Spinal cord (tissue), 10 donors: Measurements from ENCODE around the gene CLTB. TPM values are rescaled to one million over a fixed set of nuclear protein-coding genes. Genes with fewer than 3 reads are reported as not detected.

Experiments used
- DNase-seq, 6 donors: peaks; one replicate each; pipeline versions ENCODE4 v3.0.0 to v3.0.0-alpha.2; 2013 to 2015; ENCODE audit warnings: low spot score in 6 of 6, low read depth in 4 of 6
- H3K27ac ChIP-seq: one replicate; pipeline ENCODE4 v1.5.1; 2013; ENCODE audit warnings: low read depth, low read length, control low read depth
- H3K27me3 ChIP-seq: one replicate; pipeline ENCODE4 v1.6.1; 2013; ENCODE audit warnings: low read length; ENCODE audit not compliant: control insufficient read depth, insufficient read depth
- H3K36me3 ChIP-seq: one replicate; pipeline ENCODE4 v1.6.1; 2013; ENCODE audit warnings: low read length; ENCODE audit not compliant: control insufficient read depth, insufficient read depth
- H3K4me1 ChIP-seq: one replicate; pipeline ENCODE4 v1.6.1; 2013; ENCODE audit warnings: low read length; ENCODE audit not compliant: control insufficient read depth, insufficient read depth
- H3K4me3 ChIP-seq: one replicate; pipeline ENCODE4 v1.5.1; 2013; ENCODE audit warnings: low read depth, low read length, control low read depth
- H3K9me3 ChIP-seq: one replicate; pipeline ENCODE4 v1.6.1; 2013; ENCODE audit warnings: low read length; ENCODE audit not compliant: control insufficient read depth, insufficient read depth
- WGBS: methylation state at CpG from one replicate; pipeline ENCODE4 v1.1.5; 2013; ENCODE audit warnings: missing lambda C conversion rate; ENCODE audit not compliant: insufficient coverage; 5-methylcytosine and 5-hydroxymethylcytosine counted together
- long read RNA-seq, 4 donors: transcript quantifications; one replicate each; lab custom pipeline, GENCODE V29; 2026
- polyA plus RNA-seq, 2 donors: library from polyadenylated mRNA; unstranded; fragments of 120-200 nt; gene quantifications; one replicate each; pipeline ENCODE4 v1.2.1, GENCODE V29; 2013; ENCODE audit not compliant: insufficient read length in 2 of 2
- total RNA-seq, 2 donors: library from RNA; depleted of rRNA in 1 of 2; stranded (reverse); fragments of 120-200 nt in 1 of 2; fragments of >200 nt in 1 of 2; gene quantifications; one replicate each; pipeline versions ENCODE4 v1.2.3 to v1.2.4, GENCODE V29; 2013 to 2014
- donor health status: healthy.

The CLTB gene
- total RNA-seq (100 to 1,000 TPM in 1 of 2 donors, 10 to 100 TPM in 1; 70.8 to 141 TPM), polyA plus RNA-seq (100 to 1,000 TPM; 179 to 191 TPM)
- long read RNA-seq, donor 1, transcript CLTB-202 (5 exons, 1,161 nt), result minor isoform, 48 of 122 reads
- long read RNA-seq, donor 1, transcript CLTB-201 (6 exons, 1,215 nt), result major isoform, 73 of 122 reads
- long read RNA-seq, donor 1, partial matches to known transcripts, result 0 of 122 reads
- long read RNA-seq, donor 1, other reads (novel, unspliced or antisense), result 0 of 122 reads
- long read RNA-seq, donor 2, transcript CLTB-202 (5 exons, 1,161 nt), result minor isoform, 7 of 29 reads
- long read RNA-seq, donor 2, transcript CLTB-201 (6 exons, 1,215 nt), result major isoform, 22 of 29 reads
- long read RNA-seq, donor 2, partial matches to known transcripts, result 0 of 29 reads
- long read RNA-seq, donor 2, other reads (novel, unspliced or antisense), result 0 of 29 reads
- long read RNA-seq, donor 3, transcript CLTB-201 (6 exons, 1,215 nt), result major isoform, 24 of 34 reads
- long read RNA-seq, donor 3, transcript CLTB-202 (5 exons, 1,161 nt), result minor isoform, 10 of 34 reads
- long read RNA-seq, donor 3, partial matches to known transcripts, result 0 of 34 reads
- long read RNA-seq, donor 3, other reads (novel, unspliced or antisense), result 0 of 34 reads
- long read RNA-seq, donor 4, transcript CLTB-202 (5 exons, 1,161 nt), result major isoform, 61 of 67 reads
- long read RNA-seq, donor 4, partial matches to known transcripts, result 5 of 67 reads
- long read RNA-seq, donor 4, other reads (novel, unspliced or antisense), result 0 of 67 reads

DNA sequence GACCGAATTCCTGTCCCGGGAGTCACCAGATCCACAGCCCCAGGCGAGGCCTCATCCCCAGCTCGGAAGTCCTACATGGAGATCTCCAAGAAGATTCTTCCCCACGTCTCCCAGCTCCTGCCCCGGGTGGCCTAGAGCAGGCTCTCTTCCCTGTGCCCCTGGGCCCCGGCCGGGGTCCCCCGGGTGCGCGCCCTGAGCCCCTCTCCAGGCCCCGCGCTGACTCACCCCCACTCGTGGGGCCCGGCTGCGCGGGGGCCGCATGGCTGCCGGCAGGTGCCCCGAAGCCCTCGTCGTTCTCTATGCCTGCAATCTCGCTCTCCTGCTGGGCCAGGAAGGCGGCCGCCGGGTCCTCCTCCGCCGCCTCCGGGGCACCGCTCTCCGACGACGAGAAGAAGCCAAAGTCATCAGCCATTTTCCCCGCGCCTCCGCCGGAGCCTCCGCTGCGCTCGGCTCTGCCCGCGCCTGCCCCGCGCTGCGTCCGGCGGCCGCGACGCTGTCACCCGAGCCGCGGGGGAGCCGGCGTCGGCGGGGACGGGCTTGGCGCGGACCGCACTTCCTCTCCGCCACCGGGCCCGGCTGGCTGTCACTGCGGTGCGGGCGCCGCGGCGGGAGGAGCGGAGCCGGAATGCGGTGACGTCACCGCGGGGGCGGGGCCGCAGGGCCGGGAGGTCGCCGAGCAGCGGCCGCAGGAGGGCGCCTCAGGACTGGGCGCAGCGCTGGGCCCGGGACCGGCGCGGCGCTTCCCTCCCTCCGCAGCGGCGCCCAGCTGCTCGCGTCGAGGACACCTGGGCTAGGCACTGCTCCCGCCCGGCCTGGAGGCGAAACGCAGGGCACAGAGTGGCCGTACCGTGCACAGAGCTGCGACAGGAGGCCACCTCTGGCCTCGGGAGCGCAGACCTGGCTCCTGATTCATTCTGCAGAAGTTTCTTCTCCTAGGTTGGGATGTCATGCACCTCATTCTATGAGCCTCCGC, at the start of gene CLTB:
Gene CLTB, minus strand, starts transcription at position 588 of the 973 bp plus-strand sequence. Its CDS starts 176 bp downstream, at position 412.
- under 1% methylated on average over 106 of the region's 107 CpGs for WGBS

GRCh38 chr5:176463113-176463764, 46.9 kb upstream of the CLTB start:
- DNase-seq, result no peak
- H3K9me3 ChIP-seq, result no peaks in the 10 kb centered on the region
- H3K27ac ChIP-seq, result no peak overlapping the region
- no CpG with 5 or more reads among the region's 7 CpGs for WGBS
- H3K4me3 ChIP-seq, result no peak overlapping the region
- no peaks in the 10 kb centered on the region for H3K36me3 ChIP-seq
- no peaks in the 10 kb centered on the region for H3K27me3 ChIP-seq
- H3K4me1 ChIP-seq, result no peaks in the 10 kb centered on the region

More for the DNA sequence above, at the start of gene CLTB:
- H3K4me3 ChIP-seq, result peak within 1 kb of the TSS; percentile 52
- no peaks in the 10 kb centered on the region for H3K9me3 ChIP-seq
- peaks cover 31% of the 10 kb centered on the region for H3K4me1 ChIP-seq
- H3K27ac ChIP-seq, result peak within 1 kb of the TSS; percentile 61
- peaks cover 11% of the 10 kb centered on the region for H3K36me3 ChIP-seq
- DNase-seq, result peak; percentile 67 to 96 (median 80)
- H3K27me3 ChIP-seq, result peaks cover 4% of the 10 kb centered on the region

DNA sequence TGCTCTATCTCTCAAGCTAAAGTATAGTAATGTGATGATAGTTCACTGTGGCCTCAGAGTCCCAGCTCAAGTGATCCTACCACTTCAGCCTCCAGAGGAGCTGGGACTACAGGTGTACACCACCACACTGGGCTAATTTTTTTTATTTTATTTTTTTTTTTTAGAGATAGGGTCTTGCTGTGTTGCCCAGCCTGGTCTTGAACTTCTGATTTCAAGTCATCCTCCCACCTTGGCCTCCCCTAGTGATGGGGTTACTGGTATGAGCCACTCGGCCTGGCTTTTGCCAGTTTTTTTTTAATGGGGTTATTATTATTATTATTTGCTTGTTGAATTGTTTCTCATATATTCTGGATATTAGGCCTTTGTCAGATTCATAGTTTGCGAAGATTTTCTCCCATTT, 45.0 kb upstream of the CLTB start:
- H3K4me3 ChIP-seq, result no peak overlapping the region
- no CpG with 5 or more reads among the region's 2 CpGs for WGBS

GRCh38 chr5:176458904-176459561, 42.7 kb upstream of the CLTB start:
- no CpG with 5 or more reads among the region's 3 CpGs for WGBS
- Histone ChIP-seq H3K4me1 (no peaks in the 10 kb centered on the region), H3K4me3 (no peak overlapping the region), H3K9me3 (no peaks in the 10 kb centered on the region), H3K27me3 (no peaks in the 10 kb centered on the region), H3K36me3 (peaks cover 6% of the 10 kb centered on the region), H3K27ac (no peak overlapping the region)
- DNase-seq, result no peak

More for the DNA sequence above, 45.0 kb upstream of the CLTB start:
- Histone ChIP-seq H3K27me3 (no peaks in the 10 kb centered on the region), H3K9me3 (no peaks in the 10 kb centered on the region), H3K4me1 (no peaks in the 10 kb centered on the region), H3K27ac (no peak overlapping the region), H3K36me3 (no peaks in the 10 kb centered on the region)
- DNase-seq, result no peak

DNA sequence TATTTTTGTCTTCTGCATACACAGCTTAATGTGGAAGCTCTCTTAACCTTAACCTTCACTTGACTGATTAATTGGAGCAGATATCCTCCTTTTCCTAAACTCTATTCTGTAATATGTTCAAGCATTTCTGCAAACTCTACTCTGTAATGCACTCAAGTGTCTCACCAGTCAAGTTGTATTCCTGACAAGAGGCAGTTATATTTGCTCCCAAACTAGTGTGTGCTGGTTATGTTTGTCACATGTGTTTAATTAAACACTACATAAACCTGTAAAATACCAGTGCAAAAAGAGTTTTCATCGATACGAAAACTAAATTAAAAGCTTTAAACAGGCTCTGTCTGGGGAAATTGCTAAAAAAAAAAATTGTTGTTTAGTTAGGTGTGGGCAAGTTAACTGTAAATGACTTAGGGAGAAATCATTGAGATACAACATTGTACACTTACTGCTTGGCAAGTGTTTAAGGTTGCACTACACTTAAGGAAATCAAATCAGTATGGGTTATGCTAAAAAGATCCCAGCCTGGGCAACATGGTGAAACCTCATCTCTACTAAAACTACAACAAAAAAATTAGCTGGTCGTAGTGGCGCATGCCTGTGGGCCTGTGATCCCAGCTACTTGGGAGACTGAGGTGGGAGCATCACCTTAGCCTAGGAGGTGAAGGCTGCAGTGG, 38.5 kb upstream of the CLTB start:
- Histone ChIP-seq H3K4me1 (no peaks in the 10 kb centered on the region), H3K27ac (no peak overlapping the region), H3K4me3 (no peak overlapping the region), H3K36me3 (peaks cover 15% of the 10 kb centered on the region), H3K27me3 (no peaks in the 10 kb centered on the region), H3K9me3 (no peaks in the 10 kb centered on the region)
- no peak for DNase-seq
- WGBS, result 92% methylated on average over 2 of the region's 4 CpGs

DNA sequence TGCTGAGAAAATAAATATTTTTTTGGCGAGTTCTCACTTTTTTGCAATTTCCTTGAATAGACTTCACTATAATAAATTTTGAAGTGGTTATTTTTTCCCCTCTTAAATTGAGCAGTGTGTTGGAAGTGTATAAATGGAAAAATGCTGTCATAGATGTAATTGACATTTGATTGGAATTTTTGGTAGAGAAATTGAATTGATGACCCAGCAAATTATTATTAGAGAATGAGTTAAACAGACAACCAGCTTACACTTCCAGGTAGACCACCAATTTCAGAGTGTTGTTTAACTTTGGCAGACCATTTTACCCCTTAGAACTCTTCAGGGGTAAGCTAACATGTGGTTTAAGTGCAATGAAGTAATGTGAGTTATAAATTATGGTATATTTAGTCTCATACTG, 33.7 kb upstream of the CLTB start:
- WGBS, result no CpG with 5 or more reads among the region's 1 CpG
- peaks cover 19% of the 10 kb centered on the region for H3K4me1 ChIP-seq
- H3K4me3 ChIP-seq, result no peak overlapping the region

DNA sequence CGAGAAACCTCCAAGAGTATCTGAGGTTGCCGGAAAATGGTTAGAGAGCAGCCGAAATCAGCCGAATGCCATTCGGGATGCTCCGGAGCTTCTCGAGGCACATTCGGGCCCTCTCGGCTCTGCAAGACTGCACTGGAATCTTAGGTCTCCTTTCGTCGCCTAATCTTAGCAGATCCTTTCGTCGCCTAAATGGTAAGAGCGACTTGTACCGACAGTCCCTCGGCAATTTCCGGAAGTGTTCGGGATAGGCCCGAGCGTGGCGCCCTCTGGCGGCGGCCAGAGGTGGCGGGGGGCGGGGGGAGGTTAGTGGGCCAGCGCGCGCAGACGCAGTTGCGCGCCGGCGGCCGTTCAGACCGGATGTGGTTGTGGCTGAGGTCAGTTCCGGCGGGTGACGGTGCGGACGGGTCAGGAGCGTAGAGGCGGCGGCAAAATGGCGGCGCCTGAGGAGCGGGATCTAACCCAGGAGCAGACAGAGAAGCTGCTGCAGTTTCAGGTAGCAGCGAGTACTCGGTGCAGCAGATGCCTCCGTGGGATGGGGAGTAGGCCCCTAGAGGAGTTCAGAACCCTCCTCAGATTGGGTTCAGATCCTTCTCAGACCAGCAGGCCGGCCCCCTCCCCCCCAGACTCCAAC, 31.8 kb upstream of the CLTB start, which contains the start of gene FAF2:
Gene FAF2, plus strand, starts transcription at position 408 of the 631 bp plus-strand sequence. Its CDS starts 23 bp downstream, at position 431.
- peak; percentile 97 to 100 (median 98) for DNase-seq
- no peaks in the 10 kb centered on the region for H3K27me3 ChIP-seq
- H3K9me3 ChIP-seq, result no peaks in the 10 kb centered on the region
- H3K4me1 ChIP-seq, result peaks cover 19% of the 10 kb centered on the region
- peak within 1 kb of the TSS; percentile 95 for H3K4me3 ChIP-seq
- peak within 1 kb of the TSS; percentile 99 for H3K27ac ChIP-seq
- under 1% methylated on average over 49 of the region's 50 CpGs for WGBS
- peaks cover 4% of the 10 kb centered on the region for H3K36me3 ChIP-seq

More for the DNA sequence above, 33.7 kb upstream of the CLTB start:
- Histone ChIP-seq H3K27ac (no peak overlapping the region), H3K9me3 (no peaks in the 10 kb centered on the region), H3K27me3 (no peaks in the 10 kb centered on the region), H3K36me3 (peaks cover 13% of the 10 kb centered on the region)
- no peak for DNase-seq

DNA sequence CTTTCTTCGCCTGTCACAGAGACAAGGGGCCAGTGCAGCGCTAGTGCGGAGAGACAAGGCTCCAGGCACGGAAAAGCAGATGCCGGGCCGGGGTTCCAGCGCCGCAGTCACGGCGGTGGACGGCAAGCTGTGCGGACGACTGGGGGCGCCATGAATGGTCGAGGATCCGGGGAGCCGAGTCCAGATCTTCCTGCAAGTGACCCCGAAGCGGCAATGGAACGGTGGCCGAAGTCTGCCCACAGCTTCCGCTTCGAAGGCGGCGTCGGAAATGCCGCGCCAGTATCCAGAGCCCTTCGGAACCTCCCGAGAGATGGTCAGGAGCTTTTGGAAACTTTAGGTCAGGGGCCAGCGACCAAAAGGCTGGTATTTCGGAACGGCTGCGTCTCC, 31.2 kb upstream of the CLTB start:
- H3K4me1 ChIP-seq, result peaks cover 19% of the 10 kb centered on the region
- H3K27ac ChIP-seq, result peak overlapping the region; percentile 99
- H3K36me3 ChIP-seq, result peaks cover 4% of the 10 kb centered on the region
- WGBS, result under 1% methylated on average over 34 of the region's 34 CpGs
- no peak for DNase-seq
- H3K9me3 ChIP-seq, result no peaks in the 10 kb centered on the region
- no peaks in the 10 kb centered on the region for H3K27me3 ChIP-seq
- H3K4me3 ChIP-seq, result peak overlapping the region; percentile 95
